Measurements from ENCODE around the gene DCTN2.
"Not testable (repeated sequence)": the region's sequence is repeated elsewhere in the genome, so short reads cannot be mapped to it uniquely, and the experiment has no call there.

The DCTN2 gene

GRCh38 chr12:57507796-57508195 lies 39.2 kb downstream of the DCTN2 start:
- not testable (repeated sequence) for H3K27me3 ChIP-seq (ENCODE audit: low read depth, low read length); H3K27ac ChIP-seq (ENCODE audit: low read length); H3K4me1 ChIP-seq (ENCODE audit: control insufficient read depth in 1 of 2, insufficient read depth in 2 of 2, low read length in 2 of 2); H3K9me3 ChIP-seq (ENCODE audit: control insufficient read depth in 1 of 2, low read length in 2 of 2); H3K4me3 ChIP-seq (ENCODE audit: low read depth in 1 of 2, low read length in 2 of 2)
- H3K36me3 ChIP-seq (ENCODE audit: control insufficient read depth in 1 of 2, insufficient read depth in 2 of 2, low read length in 2 of 2) = peaks cover 33 to 55% of the 10 kb centered on the region in 2 donors

- peaks cover 21 to 50% of the 10 kb centered on the region in 2 donors for H3K36me3 ChIP-seq (ENCODE audit: control insufficient read depth in 1 of 2, insufficient read depth in 2 of 2, low read length in 2 of 2)
- not testable (repeated sequence) for H3K9me3 ChIP-seq (ENCODE audit: control insufficient read depth in 1 of 2, low read length in 2 of 2); H3K4me1 ChIP-seq (ENCODE audit: control insufficient read depth in 1 of 2, insufficient read depth in 2 of 2, low read length in 2 of 2); H3K27ac ChIP-seq (ENCODE audit: low read length); H3K27me3 ChIP-seq (ENCODE audit: low read depth, low read length); H3K4me3 ChIP-seq (ENCODE audit: low read depth in 1 of 2, low read length in 2 of 2)
These were observed 40.5 kb downstream of the DCTN2 start for GRCh38 chr12:57506541-57506940.

DNA sequence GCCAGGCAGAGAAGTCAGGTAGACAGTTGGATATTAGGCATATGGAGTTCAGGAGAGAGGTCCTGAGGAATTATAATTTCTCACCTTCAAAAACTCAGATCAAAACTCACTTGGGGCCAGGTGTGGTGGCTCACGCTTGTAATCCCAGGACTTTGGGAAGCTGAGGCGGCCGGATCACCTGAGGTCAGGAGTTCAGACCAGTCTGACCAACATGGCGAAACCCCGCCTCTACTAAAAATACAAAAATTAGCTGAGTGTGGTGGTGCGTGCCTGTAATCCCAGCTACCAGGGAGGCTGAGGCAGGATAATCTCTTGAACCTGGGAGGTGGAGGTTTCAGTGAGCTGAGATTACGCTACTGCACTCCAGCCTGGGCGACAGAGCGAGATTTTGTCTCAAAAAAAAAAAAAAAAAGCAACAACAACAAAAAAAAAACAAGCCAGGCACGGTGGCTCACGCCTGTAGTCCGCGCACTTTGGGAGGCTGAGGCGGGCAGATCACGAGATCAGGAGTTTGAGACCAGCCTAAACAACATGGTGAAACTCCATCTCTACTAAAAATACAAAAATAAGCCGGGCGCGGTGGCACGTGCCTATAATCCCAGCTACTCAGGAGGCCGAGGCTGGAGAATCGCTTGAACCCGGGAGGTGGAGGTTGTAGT lies 44.6 kb downstream of the DCTN2 start:
- peaks cover 37 to 73% of the 10 kb centered on the region in 2 donors for H3K36me3 ChIP-seq (ENCODE audit: control insufficient read depth in 1 of 2, insufficient read depth in 2 of 2, low read length in 2 of 2)
- H3K4me3 ChIP-seq (ENCODE audit: low read depth in 1 of 2, low read length in 2 of 2); H3K9me3 ChIP-seq (ENCODE audit: control insufficient read depth in 1 of 2, low read length in 2 of 2); H3K4me1 ChIP-seq (ENCODE audit: control insufficient read depth in 1 of 2, insufficient read depth in 2 of 2, low read length in 2 of 2); H3K27me3 ChIP-seq (ENCODE audit: low read depth, low read length); H3K27ac ChIP-seq (ENCODE audit: low read length): not testable (repeated sequence)

DNA sequence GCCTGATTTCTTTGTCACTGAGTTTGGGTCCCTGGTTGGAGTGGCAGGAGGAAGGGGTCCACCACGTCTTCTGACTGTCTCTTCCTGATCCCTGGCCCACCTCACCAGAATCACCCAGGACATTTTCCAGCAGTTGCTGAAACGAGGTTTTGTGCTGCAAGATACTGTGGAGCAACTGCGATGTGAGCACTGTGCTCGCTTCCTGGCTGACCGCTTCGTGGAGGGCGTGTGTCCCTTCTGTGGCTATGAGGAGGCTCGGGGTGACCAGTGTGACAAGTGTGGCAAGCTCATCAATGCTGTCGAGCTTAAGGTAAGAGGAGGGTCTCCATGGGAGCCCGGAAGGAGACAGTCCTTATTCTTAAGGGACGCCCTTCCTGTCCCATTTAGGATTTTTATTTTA lies 46.8 kb downstream of the DCTN2 start:
- peaks cover 36 to 77% of the 10 kb centered on the region in 2 donors for H3K36me3 ChIP-seq (ENCODE audit: control insufficient read depth in 1 of 2, insufficient read depth in 2 of 2, low read length in 2 of 2)
- no peaks in the 10 kb centered on the region for H3K27me3 ChIP-seq (ENCODE audit: low read depth, low read length)
- H3K4me1 ChIP-seq (ENCODE audit: control insufficient read depth in 1 of 2, insufficient read depth in 2 of 2, low read length in 2 of 2) = no peaks in the 10 kb centered on the region
- H3K27ac ChIP-seq (ENCODE audit: low read length) = no peak overlapping the region
- H3K9me3 ChIP-seq (ENCODE audit: control insufficient read depth in 1 of 2, low read length in 2 of 2) = no peaks in the 10 kb centered on the region
- H3K4me3 ChIP-seq (ENCODE audit: low read depth in 1 of 2, low read length in 2 of 2) = no peak overlapping the region

GRCh38 chr12:57498571-57498970 lies 48.4 kb downstream of the DCTN2 start:
- Histone ChIP-seq H3K27me3 (ENCODE audit: low read depth, low read length) (no peaks in the 10 kb centered on the region), H3K4me1 (ENCODE audit: control insufficient read depth in 1 of 2, insufficient read depth in 2 of 2, low read length in 2 of 2) (no peaks in the 10 kb centered on the region), H3K36me3 (ENCODE audit: control insufficient read depth in 1 of 2, insufficient read depth in 2 of 2, low read length in 2 of 2) (peaks cover 28 to 64% of the 10 kb centered on the region in 2 donors), H3K9me3 (ENCODE audit: control insufficient read depth in 1 of 2, low read length in 2 of 2) (no peaks in the 10 kb centered on the region), H3K4me3 (ENCODE audit: low read depth in 1 of 2, low read length in 2 of 2) (no peak overlapping the region), H3K27ac (ENCODE audit: low read length) (no peak overlapping the region)

DNA sequence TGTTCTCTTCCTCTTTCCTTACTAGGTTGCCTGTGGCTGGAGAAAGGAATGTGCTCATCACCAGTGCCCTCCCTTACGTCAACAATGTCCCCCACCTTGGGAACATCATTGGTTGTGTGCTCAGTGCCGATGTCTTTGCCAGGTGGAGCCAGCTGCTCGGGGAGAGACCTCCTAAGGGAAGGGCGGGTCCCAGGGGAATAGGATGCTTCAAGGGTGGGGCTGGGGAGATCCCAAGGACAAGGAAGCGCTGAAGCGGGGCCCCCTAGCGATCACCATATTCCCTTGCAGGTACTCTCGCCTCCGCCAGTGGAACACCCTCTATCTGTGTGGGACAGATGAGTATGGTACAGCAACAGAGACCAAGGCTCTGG lies 48.9 kb downstream of the DCTN2 start:
- Histone ChIP-seq H3K9me3 (ENCODE audit: control insufficient read depth in 1 of 2, low read length in 2 of 2) (no peaks in the 10 kb centered on the region), H3K27ac (ENCODE audit: low read length) (no peak overlapping the region), H3K36me3 (ENCODE audit: control insufficient read depth in 1 of 2, insufficient read depth in 2 of 2, low read length in 2 of 2) (peaks cover 28 to 59% of the 10 kb centered on the region in 2 donors), H3K4me3 (ENCODE audit: low read depth in 1 of 2, low read length in 2 of 2) (no peak overlapping the region), H3K27me3 (ENCODE audit: low read depth, low read length) (no peaks in the 10 kb centered on the region), H3K4me1 (ENCODE audit: control insufficient read depth in 1 of 2, insufficient read depth in 2 of 2, low read length in 2 of 2) (no peaks in the 10 kb centered on the region)

- H3K36me3 ChIP-seq (ENCODE audit: control insufficient read depth in 1 of 2, insufficient read depth in 2 of 2, low read length in 2 of 2) = peaks cover 28 to 57% of the 10 kb centered on the region in 2 donors
These were observed 49.5 kb downstream of the DCTN2 start for GRCh38 chr12:57497223-57498131.

DNA sequence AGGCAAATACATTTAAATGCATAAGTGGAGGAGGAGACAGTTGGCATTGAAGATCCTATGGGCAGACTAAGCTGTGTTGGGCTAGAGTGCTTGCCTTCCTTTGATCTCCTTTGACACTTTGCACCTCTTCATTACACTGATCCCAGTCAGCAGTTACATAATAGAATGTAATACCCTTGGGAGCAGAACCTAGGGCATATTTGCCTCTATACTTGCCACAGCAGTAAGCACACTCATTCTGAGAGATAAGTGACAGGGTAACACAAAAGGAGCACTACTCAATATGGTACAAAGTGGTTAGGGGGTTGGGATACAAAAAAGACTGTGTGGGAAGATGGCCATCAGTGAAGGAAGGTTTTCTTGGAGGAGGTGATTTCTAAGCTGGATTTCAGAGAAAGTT lies 50.2 kb downstream of the DCTN2 start:
- H3K27me3 ChIP-seq (ENCODE audit: low read depth, low read length) = no peaks in the 10 kb centered on the region
- no peak overlapping the region for H3K27ac ChIP-seq (ENCODE audit: low read length)
- peaks cover 28 to 53% of the 10 kb centered on the region in 2 donors for H3K36me3 ChIP-seq (ENCODE audit: control insufficient read depth in 1 of 2, insufficient read depth in 2 of 2, low read length in 2 of 2)
- no peaks in the 10 kb centered on the region for H3K9me3 ChIP-seq (ENCODE audit: control insufficient read depth in 1 of 2, low read length in 2 of 2)
- no peak overlapping the region for H3K4me3 ChIP-seq (ENCODE audit: low read depth in 1 of 2, low read length in 2 of 2)
- H3K4me1 ChIP-seq (ENCODE audit: control insufficient read depth in 1 of 2, insufficient read depth in 2 of 2, low read length in 2 of 2) = no peaks in the 10 kb centered on the region

More at GRCh38 chr12:57497223-57498131, 49.5 kb downstream of the DCTN2 start:
- Histone ChIP-seq H3K9me3 (ENCODE audit: control insufficient read depth in 1 of 2, low read length in 2 of 2) (no peaks in the 10 kb centered on the region), H3K4me1 (ENCODE audit: control insufficient read depth in 1 of 2, insufficient read depth in 2 of 2, low read length in 2 of 2) (no peaks in the 10 kb centered on the region), H3K27me3 (ENCODE audit: low read depth, low read length) (no peaks in the 10 kb centered on the region), H3K27ac (ENCODE audit: low read length) (no peak overlapping the region), H3K4me3 (ENCODE audit: low read depth in 1 of 2, low read length in 2 of 2) (no peak overlapping the region)

GRCh38 chr12:57495051-57495701 lies 51.8 kb downstream of the DCTN2 start:
- H3K27me3 ChIP-seq (ENCODE audit: low read depth, low read length); H3K4me3 ChIP-seq (ENCODE audit: low read depth in 1 of 2, low read length in 2 of 2); H3K27ac ChIP-seq (ENCODE audit: low read length); H3K9me3 ChIP-seq (ENCODE audit: control insufficient read depth in 1 of 2, low read length in 2 of 2); H3K4me1 ChIP-seq (ENCODE audit: control insufficient read depth in 1 of 2, insufficient read depth in 2 of 2, low read length in 2 of 2): not testable (repeated sequence)
- H3K36me3 ChIP-seq (ENCODE audit: control insufficient read depth in 1 of 2, insufficient read depth in 2 of 2, low read length in 2 of 2) = peaks cover 30 to 52% of the 10 kb centered on the region in 2 donors

DNA sequence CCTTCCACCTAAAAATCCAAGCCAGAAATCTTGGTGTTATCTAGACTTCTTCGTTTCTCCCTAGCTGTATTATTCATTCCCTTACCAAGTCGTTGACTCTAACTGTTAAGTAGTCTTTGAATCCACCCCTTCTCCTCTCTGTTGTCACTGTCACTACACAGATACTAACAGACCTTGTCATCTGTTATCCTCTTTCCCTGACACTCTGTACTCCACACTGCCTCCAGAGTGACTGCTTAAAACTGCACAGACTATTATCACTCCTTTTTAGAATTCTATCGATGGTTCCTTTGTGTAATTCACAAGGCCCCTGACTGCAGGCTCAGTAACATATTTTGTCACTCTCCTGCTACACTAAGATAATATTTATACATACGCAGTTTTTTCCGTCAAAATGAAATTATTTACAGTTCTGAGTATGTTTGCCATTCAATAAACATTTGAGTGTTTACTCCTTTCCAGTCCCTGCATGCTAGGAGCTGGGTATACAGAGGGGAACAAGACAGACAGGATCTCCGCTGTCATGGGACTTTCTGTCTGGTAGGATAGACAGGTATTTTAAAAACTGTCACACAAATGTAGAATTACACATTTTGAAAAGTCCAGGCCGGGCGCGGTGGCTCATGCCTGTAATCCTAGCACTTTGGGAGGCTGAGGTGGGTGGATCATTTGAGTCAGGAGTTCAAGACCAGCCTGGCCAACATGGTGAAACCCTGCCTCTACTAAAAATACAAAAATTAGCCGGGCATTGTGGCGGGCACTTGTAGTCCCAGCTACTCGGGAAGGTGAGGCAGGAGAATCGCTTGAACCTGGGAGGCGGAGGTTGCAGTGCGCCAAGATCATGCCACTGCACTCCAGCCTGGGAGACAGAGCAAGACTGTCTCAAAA lies 55.4 kb downstream of the DCTN2 start:
- no peak overlapping the region for H3K4me3 ChIP-seq (ENCODE audit: low read depth in 1 of 2, low read length in 2 of 2)
- no peaks in the 10 kb centered on the region for H3K27me3 ChIP-seq (ENCODE audit: low read depth, low read length)
- peaks cover 24 to 36% of the 10 kb centered on the region in 2 donors for H3K36me3 ChIP-seq (ENCODE audit: control insufficient read depth in 1 of 2, insufficient read depth in 2 of 2, low read length in 2 of 2)
- no peaks in the 10 kb centered on the region for H3K9me3 ChIP-seq (ENCODE audit: control insufficient read depth in 1 of 2, low read length in 2 of 2)
- H3K27ac ChIP-seq (ENCODE audit: low read length) = no peak overlapping the region
- H3K4me1 ChIP-seq (ENCODE audit: control insufficient read depth in 1 of 2, insufficient read depth in 2 of 2, low read length in 2 of 2) = peaks cover 3 to 13% of the 10 kb centered on the region in 2 donors

All from muscle layer of duodenum (tissue), 2 donors.